ENCODE measurements around the gene NOS1AP.

NOS1AP gene

GRCh38 chr1:162270016-162270770 lies 200.7 kb downstream of the NOS1AP start:
- DNase-seq, result no peak

GRCh38 chr1:162271972-162272371 lies 202.5 kb downstream of the NOS1AP start:
- DNase-seq, result no peak

GRCh38 chr1:162272419-162272818 lies 202.9 kb downstream of the NOS1AP start:
- DNase-seq, result no peak

- no peak for DNase-seq
Measured at GRCh38 chr1:162275622-162276175, 206.2 kb downstream of the NOS1AP start.

- peak; percentile 5 for DNase-seq
Measured at GRCh38 chr1:162276493-162276892, 207.0 kb downstream of the NOS1AP start.

- DNase-seq, result no peak
Measured at GRCh38 chr1:162279136-162279498, 209.6 kb downstream of the NOS1AP start.

GRCh38 chr1:162281426-162281825 lies 211.9 kb downstream of the NOS1AP start:
- DNase-seq, result no peak

- DNase-seq, result no peak
Measured at GRCh38 chr1:162283657-162284056, 214.2 kb downstream of the NOS1AP start.

GRCh38 chr1:162284206-162284955 lies 214.9 kb downstream of the NOS1AP start:
- no peak for DNase-seq

- no peak for DNase-seq
Measured at GRCh38 chr1:162285149-162285561, 215.7 kb downstream of the NOS1AP start.

GRCh38 chr1:162291000-162291399 lies 221.5 kb downstream of the NOS1AP start:
- DNase-seq, result no peak

GRCh38 chr1:162292422-162292849 lies 222.9 kb downstream of the NOS1AP start:
- no peak for DNase-seq

GRCh38 chr1:162293073-162293692 lies 223.7 kb downstream of the NOS1AP start:
- DNase-seq, result no peak

GRCh38 chr1:162294015-162294414 lies 224.5 kb downstream of the NOS1AP start:
- no peak for DNase-seq

- peak; percentile 1 for DNase-seq
Measured at GRCh38 chr1:162297208-162297607, 227.7 kb downstream of the NOS1AP start.

GRCh38 chr1:162298266-162298665 lies 228.8 kb downstream of the NOS1AP start:
- DNase-seq, result no peak

- no peak for DNase-seq
Measured at GRCh38 chr1:162299018-162299417, 229.5 kb downstream of the NOS1AP start.

GRCh38 chr1:162300057-162300917 lies 230.8 kb downstream of the NOS1AP start:
- no peak for DNase-seq

GRCh38 chr1:162301696-162302095 lies 232.2 kb downstream of the NOS1AP start:
- DNase-seq, result no peak

- no peak for DNase-seq
Measured at GRCh38 chr1:162302306-162303003, 233.0 kb downstream of the NOS1AP start.

- DNase-seq, result no peak
Measured at GRCh38 chr1:162303004-162303344, 233.5 kb downstream of the NOS1AP start.

- DNase-seq, result no peak
Measured at GRCh38 chr1:162304736-162305135, 235.2 kb downstream of the NOS1AP start.
